DMS153 (cell line): ENCODE data around the gene COTL1.
A peak's percentile ranks its signal among the peaks of the same experiment; 100 is the strongest.
"Not testable (repeated sequence)": the region's sequence is repeated elsewhere in the genome, so short reads cannot be mapped to it uniquely, and the experiment has no call there.

Experiments
- DNase-seq: peaks from one replicate; lab custom pipeline; 2025; lab: John Stamatoyannopoulos, UW

COTL1 gene

GRCh38 chr16:84643180-84643583 is 25.3 kb upstream of the COTL1 start:
- no peak for DNase-seq

- DNase-seq = no peak
These were observed 23.9 kb upstream of the COTL1 start for GRCh38 chr16:84641643-84642358.

GRCh38 chr16:84640145-84640544 is 22.3 kb upstream of the COTL1 start:
- no peak for DNase-seq

GRCh38 chr16:84638231-84638806 is 20.4 kb upstream of the COTL1 start:
- no peak for DNase-seq

GRCh38 chr16:84637709-84638108 is 19.8 kb upstream of the COTL1 start:
- no peak for DNase-seq

- DNase-seq = no peak
These were observed 17.8 kb upstream of the COTL1 start for GRCh38 chr16:84635702-84636101.

- peak; percentile 21 for DNase-seq
These were observed 15.7 kb upstream of the COTL1 start for GRCh38 chr16:84633622-84634021.

GRCh38 chr16:84632862-84633261 is 15.0 kb upstream of the COTL1 start:
- not testable (repeated sequence) for DNase-seq

GRCh38 chr16:84631886-84632285 is 14.0 kb upstream of the COTL1 start:
- DNase-seq = no peak

GRCh38 chr16:84631153-84631466 is 13.2 kb upstream of the COTL1 start:
- DNase-seq = no peak

GRCh38 chr16:84630446-84631152 is 12.7 kb upstream of the COTL1 start:
- no peak for DNase-seq

GRCh38 chr16:84630009-84630408 is 12.1 kb upstream of the COTL1 start:
- no peak for DNase-seq

GRCh38 chr16:84629580-84629979 is 11.7 kb upstream of the COTL1 start:
- no peak for DNase-seq

GRCh38 chr16:84628226-84628731 is 10.4 kb upstream of the COTL1 start:
- DNase-seq = no peak

GRCh38 chr16:84625556-84625955 is 7.7 kb upstream of the COTL1 start:
- no peak for DNase-seq

- not testable (repeated sequence) for DNase-seq
These were observed 3.0 kb upstream of the COTL1 start for GRCh38 chr16:84620913-84621312.

- peak; percentile 5 for DNase-seq
These were observed 943 bp upstream of the COTL1 start for GRCh38 chr16:84618581-84619460.

- DNase-seq = no peak
These were observed 662 bp downstream of the COTL1 start for GRCh38 chr16:84617041-84617790.

- no peak for DNase-seq
These were observed 1.4 kb downstream of the COTL1 start for GRCh38 chr16:84616515-84616914.

- peak; percentile 14 for DNase-seq
These were observed 2.7 kb downstream of the COTL1 start for GRCh38 chr16:84614968-84615813.

- no peak for DNase-seq
These were observed 3.3 kb downstream of the COTL1 start for GRCh38 chr16:84614623-84614967.
